SH-SY5Y (cell line): Measurements from ENCODE around the gene TPST2.

Experiments
- GATA2 ChIP-seq: IDR thresholded peaks from 2 replicates; pipeline ENCODE4 v1.6.1; 2011; ENCODE audit warnings: mild to moderate bottlenecking, low read depth, low read length
- GATA3 ChIP-seq: IDR thresholded peaks from 2 replicates; pipeline ENCODE4 v1.6.1; 2011; ENCODE audit warnings: low read depth, mild to moderate bottlenecking, low read length, moderate library complexity

- TF ChIP-seq GATA3 (no peak), GATA2 (no peak)
Observed at GRCh38 chr22:26542831-26543230, 47.1 kb downstream of the TPST2 start.
